Effector memory CD8-positive, alpha-beta T cell (primary cell): ENCODE data around the gene BCL2.
"Not testable (repeated sequence)": the region's sequence is repeated elsewhere in the genome, so short reads cannot be mapped to it uniquely, and the experiment has no call there.

Experiments used
- ATAC-seq: fragments of 150-1000 bp; cut with Tn5 transposase; replicated peaks from 2 replicates; pipeline ENCODE4 v1.10.0; 2021; ENCODE audit warnings: mild to moderate bottlenecking, moderate library complexity
- DNase-seq, 3 experiments: peaks; one replicate each; pipeline ENCODE4 v3.0.0; 2021
- H3K27ac Mint-ChIP-seq, 2 donors: one replicate each; pipeline ENCODE4 v1.8.0; 2022; ENCODE audit warnings: mild to moderate bottlenecking in 2 of 2, mixed read lengths in 2 of 2, moderate library complexity in 2 of 2
- H3K27me3 Mint-ChIP-seq, 2 donors: one replicate each; pipeline ENCODE4 v1.8.0; 2022; ENCODE audit warnings: mixed read lengths in 2 of 2
- H3K36me3 Mint-ChIP-seq: one replicate; pipeline ENCODE4 v1.8.0; 2022; ENCODE audit warnings: mild to moderate bottlenecking, moderate library complexity, mixed read lengths; ENCODE audit not compliant: insufficient read depth
- H3K4me1 Mint-ChIP-seq, 2 donors: one replicate each; pipeline ENCODE4 v1.8.0; 2022; ENCODE audit warnings: low read depth in 2 of 2, mixed read lengths in 2 of 2
- H3K4me3 Mint-ChIP-seq, 2 donors: one replicate each; pipeline ENCODE4 v1.8.0; 2022; ENCODE audit warnings: mild to moderate bottlenecking in 2 of 2, mixed read lengths in 2 of 2, moderate library complexity in 2 of 2
- H3K9me3 Mint-ChIP-seq, 2 donors: one replicate each; pipeline ENCODE4 v1.8.0; 2022; ENCODE audit warnings: mixed read lengths in 2 of 2

BCL2 gene

GRCh38 chr18:63192885-63193349, 126.7 kb downstream of the BCL2 start:
- Mint-ChIP-seq H3K36me3 (peaks cover 2% of the 10 kb centered on the region), H3K27me3 (no peaks in the 10 kb centered on the region), H3K27ac (peak overlapping the region; percentile 85), H3K4me1 (peaks cover 23 to 42% of the 10 kb centered on the region in 2 donors), H3K9me3 (no peaks in the 10 kb centered on the region), H3K4me3 (no peak overlapping the region)
- DNase-seq (no peak), ATAC-seq (peak; percentile 56)

GRCh38 chr18:63192126-63192884, 127.3 kb downstream of the BCL2 start:
- Mint-ChIP-seq H3K27me3 (no peaks in the 10 kb centered on the region), H3K4me3 (no peak overlapping the region), H3K36me3 (peaks cover 2% of the 10 kb centered on the region), H3K27ac (peak overlapping the region; percentile 85), H3K4me1 (peaks cover 27 to 48% of the 10 kb centered on the region in 2 donors), H3K9me3 (no peaks in the 10 kb centered on the region)
- DNase-seq (no peak), ATAC-seq (no peak)

- Mint-ChIP-seq H3K36me3 (peaks cover 2% of the 10 kb centered on the region), H3K27ac (peak overlapping the region; percentile 85), H3K9me3 (no peaks in the 10 kb centered on the region), H3K4me1 (peaks cover 34 to 51% of the 10 kb centered on the region in 2 donors), H3K4me3 (no peak overlapping the region), H3K27me3 (no peaks in the 10 kb centered on the region)
- DNase-seq (no peak), ATAC-seq (no peak)
Measured at GRCh38 chr18:63191413-63191812, 128.2 kb downstream of the BCL2 start.

GRCh38 chr18:63190838-63191237, 128.7 kb downstream of the BCL2 start:
- peak overlapping the region in 1 of 2 donors; percentile 72 for H3K27ac Mint-ChIP-seq
- peaks cover 35 to 57% of the 10 kb centered on the region in 2 donors for H3K4me1 Mint-ChIP-seq
- not testable (repeated sequence) for ATAC-seq, H3K4me3 Mint-ChIP-seq, H3K9me3 Mint-ChIP-seq, DNase-seq, H3K27me3 Mint-ChIP-seq, H3K36me3 Mint-ChIP-seq

DNA sequence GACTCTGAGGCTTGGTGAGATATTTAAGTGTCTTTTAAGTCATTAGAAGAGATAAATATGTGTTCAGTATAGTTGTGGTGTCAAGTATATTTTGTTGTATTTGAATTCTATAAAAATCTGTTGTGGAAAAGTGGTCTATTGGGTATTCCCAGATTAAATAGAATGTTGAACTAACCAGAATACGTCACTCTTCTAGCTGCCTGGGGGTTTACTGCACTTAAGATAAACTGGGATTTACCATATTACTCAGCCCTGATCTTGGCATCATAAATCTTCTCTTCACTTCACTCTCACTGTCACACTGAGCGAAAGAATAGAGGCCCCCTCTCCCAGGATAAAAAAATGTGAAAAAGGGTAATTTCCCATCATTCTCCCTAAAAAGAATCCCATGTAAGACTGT, 129.8 kb downstream of the BCL2 start:
- Mint-ChIP-seq H3K4me1 (peaks cover 40 to 62% of the 10 kb centered on the region in 2 donors), H3K27me3 (no peaks in the 10 kb centered on the region), H3K27ac (peak overlapping the region in 1 of 2 donors; percentile 72), H3K9me3 (no peaks in the 10 kb centered on the region), H3K36me3 (peaks cover 5% of the 10 kb centered on the region), H3K4me3 (no peak overlapping the region)
- DNase-seq (no peak), ATAC-seq (no peak)

DNA sequence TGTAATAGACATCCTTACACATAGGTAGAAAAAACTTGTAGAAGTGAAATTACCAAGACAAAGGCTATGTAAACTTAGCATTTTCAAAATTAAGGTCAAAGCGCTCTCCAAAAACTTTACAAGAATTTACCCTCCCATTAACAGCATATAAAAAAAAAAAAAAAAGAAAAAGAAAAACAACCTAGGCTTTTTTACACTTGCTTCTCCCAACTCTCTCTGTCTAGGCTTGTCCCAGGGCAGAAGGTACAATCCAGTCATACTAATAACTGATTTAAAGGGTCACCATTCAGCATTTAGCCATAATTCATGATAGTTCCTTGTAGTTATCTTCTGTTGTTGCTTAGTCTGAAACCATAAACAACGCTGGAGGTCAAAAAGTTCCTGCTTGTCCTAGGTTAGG, 130.5 kb downstream of the BCL2 start:
- H3K4me3 Mint-ChIP-seq = no peak overlapping the region
- peaks cover 5% of the 10 kb centered on the region for H3K36me3 Mint-ChIP-seq
- DNase-seq (no peak), ATAC-seq (no peak)
- no peaks in the 10 kb centered on the region for H3K9me3 Mint-ChIP-seq
- H3K27me3 Mint-ChIP-seq = no peaks in the 10 kb centered on the region
- peak overlapping the region in 1 of 2 donors; percentile 26 for H3K27ac Mint-ChIP-seq
- peaks cover 42 to 68% of the 10 kb centered on the region in 2 donors for H3K4me1 Mint-ChIP-seq

DNA sequence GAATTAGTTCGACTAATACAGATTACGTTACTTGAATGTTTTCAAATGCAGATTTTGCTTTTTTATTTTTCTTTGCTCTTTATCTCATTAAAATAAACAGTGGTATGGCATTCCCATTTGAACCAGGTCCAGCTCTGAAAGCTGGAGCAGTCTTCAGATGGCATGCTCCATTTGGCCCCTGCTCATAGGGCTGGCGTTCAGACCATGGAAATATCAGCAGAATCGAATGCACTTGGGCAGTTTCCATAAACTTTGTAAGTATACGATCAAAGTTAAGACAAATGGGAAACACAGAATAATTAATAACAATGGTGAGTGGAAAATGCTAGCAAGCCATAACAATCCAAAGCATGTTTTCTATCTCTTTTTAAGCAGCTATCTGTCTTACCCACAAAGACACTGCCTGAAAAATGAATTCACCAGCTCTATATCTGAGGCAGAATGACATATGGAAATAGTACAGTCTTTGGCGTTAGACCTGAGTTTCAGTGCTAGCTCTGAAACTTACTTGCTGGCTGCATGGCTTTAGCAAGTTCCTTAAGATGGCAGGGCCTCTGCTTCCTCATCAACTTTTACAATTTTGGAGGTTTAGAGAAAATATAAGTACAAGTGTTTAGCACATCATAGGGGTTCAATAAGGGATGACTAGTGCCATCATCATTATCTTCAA, 131.6 kb downstream of the BCL2 start:
- Mint-ChIP-seq H3K27ac (peak overlapping the region in 1 of 2 donors; percentile 44), H3K36me3 (peaks cover 5% of the 10 kb centered on the region), H3K4me1 (peaks cover 46 to 68% of the 10 kb centered on the region in 2 donors), H3K27me3 (no peaks in the 10 kb centered on the region), H3K9me3 (no peaks in the 10 kb centered on the region), H3K4me3 (no peak overlapping the region)
- ATAC-seq (no peak), DNase-seq (no peak)

GRCh38 chr18:63187223-63187574, 132.4 kb downstream of the BCL2 start:
- peak overlapping the region; percentile 44 to 80 for H3K27ac Mint-ChIP-seq
- H3K4me1 Mint-ChIP-seq = peaks cover 45 to 67% of the 10 kb centered on the region in 2 donors
- no peaks in the 10 kb centered on the region for H3K9me3 Mint-ChIP-seq
- H3K4me3 Mint-ChIP-seq = no peak overlapping the region
- ATAC-seq = no peak
- no peaks in the 10 kb centered on the region for H3K27me3 Mint-ChIP-seq
- H3K36me3 Mint-ChIP-seq = peaks cover 10% of the 10 kb centered on the region
- no peak for DNase-seq

DNA sequence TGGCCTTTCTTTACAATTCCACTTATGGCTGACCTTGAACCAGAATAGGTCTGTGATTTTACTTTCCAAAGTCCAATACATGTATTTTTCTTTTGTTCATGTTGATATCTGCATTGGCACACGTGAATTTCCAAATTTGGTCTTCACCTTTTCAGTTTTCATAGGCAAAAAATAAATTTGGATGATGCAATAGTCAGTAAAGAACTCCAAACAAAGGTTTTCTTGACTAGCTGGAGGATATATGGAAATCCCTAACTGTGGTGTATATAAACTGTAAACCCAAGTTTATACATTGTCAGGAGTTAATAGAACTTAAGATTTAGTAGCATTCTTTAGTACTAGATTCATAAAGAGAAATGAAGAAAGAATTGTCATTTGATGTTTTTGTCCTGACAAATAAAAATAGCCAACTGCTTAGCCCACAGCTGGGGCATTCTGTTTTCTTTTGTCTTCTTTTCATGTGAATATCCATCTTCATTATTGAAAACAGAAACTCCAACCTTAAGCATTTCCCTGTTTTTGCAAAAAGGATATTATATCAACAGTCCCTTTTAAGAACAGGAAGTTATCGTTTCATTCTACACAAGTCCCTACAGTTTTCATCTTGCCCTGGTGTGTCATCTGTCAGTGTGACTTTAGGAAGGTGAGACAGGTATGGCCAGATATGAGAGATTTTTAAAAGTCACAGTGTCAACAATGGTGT, 132.9 kb downstream of the BCL2 start:
- peak overlapping the region; percentile 44 to 80 for H3K27ac Mint-ChIP-seq
- H3K36me3 Mint-ChIP-seq = peaks cover 10% of the 10 kb centered on the region
- no peaks in the 10 kb centered on the region for H3K9me3 Mint-ChIP-seq
- no peaks in the 10 kb centered on the region for H3K27me3 Mint-ChIP-seq
- no peak overlapping the region for H3K4me3 Mint-ChIP-seq
- ATAC-seq (no peak), DNase-seq (no peak)
- H3K4me1 Mint-ChIP-seq = peaks cover 44 to 67% of the 10 kb centered on the region in 2 donors

GRCh38 chr18:63185984-63186383, 133.6 kb downstream of the BCL2 start:
- Mint-ChIP-seq H3K4me3 (no peak overlapping the region), H3K4me1 (peaks cover 47 to 71% of the 10 kb centered on the region in 2 donors), H3K27me3 (no peaks in the 10 kb centered on the region), H3K9me3 (no peaks in the 10 kb centered on the region), H3K36me3 (peaks cover 10% of the 10 kb centered on the region), H3K27ac (peak overlapping the region; percentile 44 to 80)
- DNase-seq (no peak), ATAC-seq (no peak)

GRCh38 chr18:63183952-63184770, 135.4 kb downstream of the BCL2 start:
- no peaks in the 10 kb centered on the region for H3K27me3 Mint-ChIP-seq

GRCh38 chr18:63183378-63183777, 136.2 kb downstream of the BCL2 start:
- H3K4me1 Mint-ChIP-seq = peaks cover 49 to 65% of the 10 kb centered on the region in 2 donors

More at GRCh38 chr18:63183952-63184770, 135.4 kb downstream of the BCL2 start:
- peaks cover 50 to 70% of the 10 kb centered on the region in 2 donors for H3K4me1 Mint-ChIP-seq
- peak overlapping the region in 1 of 2 donors; percentile 75 for H3K27ac Mint-ChIP-seq
- H3K4me3 Mint-ChIP-seq = no peak overlapping the region
- ATAC-seq = no peak
- DNase-seq = no peak
- H3K9me3 Mint-ChIP-seq = no peaks in the 10 kb centered on the region
- H3K36me3 Mint-ChIP-seq = peaks cover 8% of the 10 kb centered on the region

DNA sequence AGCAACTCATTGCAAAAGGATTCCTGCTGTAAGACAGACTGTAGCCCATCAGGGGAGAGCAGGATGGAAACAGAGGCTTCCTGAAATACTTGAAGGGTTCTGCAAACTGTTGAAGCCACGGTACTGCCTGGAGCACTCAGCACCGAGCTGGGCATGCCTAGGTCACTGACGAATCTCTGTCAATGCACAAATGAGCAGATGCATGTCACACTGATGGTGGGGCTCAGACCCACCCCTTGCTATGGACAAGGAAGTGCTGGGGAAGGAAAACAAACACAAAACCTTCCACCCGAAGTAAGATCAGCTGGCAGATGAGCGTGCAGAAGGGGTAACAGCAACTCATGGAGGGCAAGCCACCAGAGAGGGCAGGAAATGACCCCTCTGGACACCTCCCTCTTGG, 136.7 kb downstream of the BCL2 start:
- H3K4me1 Mint-ChIP-seq = peaks cover 52 to 65% of the 10 kb centered on the region in 2 donors
- peak overlapping the region; percentile 15 to 85 for H3K27ac Mint-ChIP-seq
- ATAC-seq = no peak
- DNase-seq = no peak
- H3K4me3 Mint-ChIP-seq = no peak overlapping the region
- H3K27me3 Mint-ChIP-seq = no peaks in the 10 kb centered on the region
- peaks cover 8% of the 10 kb centered on the region for H3K36me3 Mint-ChIP-seq
- H3K9me3 Mint-ChIP-seq = no peaks in the 10 kb centered on the region

More at GRCh38 chr18:63183378-63183777, 136.2 kb downstream of the BCL2 start:
- Mint-ChIP-seq H3K9me3 (no peaks in the 10 kb centered on the region), H3K36me3 (peaks cover 8% of the 10 kb centered on the region), H3K4me3 (no peak overlapping the region), H3K27me3 (no peaks in the 10 kb centered on the region), H3K27ac (peak overlapping the region in 1 of 2 donors; percentile 85)
- ATAC-seq = no peak
- DNase-seq = no peak
